AG09309 (cell line): ENCODE measurements around the gene TNIK.

Experiments used
- DNase-seq: peaks from one replicate; pipeline ENCODE4 v3.0.0-alpha.2; 2010; ENCODE audit warnings: low read depth
- H3K4me3 ChIP-seq: 2 replicates; pipeline ENCODE4 v1.5.1; 2011; ENCODE audit warnings: mild to moderate bottlenecking, low read depth, low read length, moderate library complexity; ENCODE audit not compliant: control insufficient read depth
- TF ChIP-seq, protein P1 (sequence below): IDR thresholded peaks from 2 replicates; pipeline ENCODE4 v1.5.1; 2011; ENCODE audit warnings: mild to moderate bottlenecking, low read depth, low read length, inconsistent platforms; ENCODE audit not compliant: insufficient read depth, control insufficient read depth; ENCODE audit errors: missing control alignments

TNIK gene

DNA sequence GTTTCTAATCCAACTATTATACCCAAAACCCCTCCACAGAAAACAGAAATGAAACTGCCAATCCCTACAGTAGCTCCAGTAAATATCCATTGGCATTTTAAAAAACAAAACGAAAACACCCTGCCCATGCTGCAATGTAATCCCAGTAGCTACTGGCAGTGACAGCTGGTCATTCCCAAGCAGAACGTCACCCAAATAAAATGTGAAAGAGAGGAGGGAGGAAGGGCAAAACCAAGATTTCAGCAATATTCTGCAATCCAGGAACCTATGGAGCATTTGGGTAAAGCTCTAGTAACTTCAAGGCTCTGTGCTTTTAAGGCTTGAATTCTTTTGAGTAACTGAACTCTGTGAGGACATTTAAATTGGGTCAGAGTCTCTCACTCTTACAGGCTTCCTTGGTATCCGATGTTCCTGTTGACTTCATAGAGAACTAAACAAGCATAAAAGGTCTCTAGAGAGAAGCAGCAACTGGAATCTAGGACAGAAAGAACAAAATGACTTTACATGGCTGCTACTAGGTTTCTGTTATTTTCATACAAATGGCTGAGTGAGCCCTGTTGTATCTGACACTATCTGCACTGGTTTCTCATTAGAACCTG is 136.2 kb downstream of the TNIK start:
- peak; percentile 21 for DNase-seq
- TF ChIP-seq, protein P1, sequence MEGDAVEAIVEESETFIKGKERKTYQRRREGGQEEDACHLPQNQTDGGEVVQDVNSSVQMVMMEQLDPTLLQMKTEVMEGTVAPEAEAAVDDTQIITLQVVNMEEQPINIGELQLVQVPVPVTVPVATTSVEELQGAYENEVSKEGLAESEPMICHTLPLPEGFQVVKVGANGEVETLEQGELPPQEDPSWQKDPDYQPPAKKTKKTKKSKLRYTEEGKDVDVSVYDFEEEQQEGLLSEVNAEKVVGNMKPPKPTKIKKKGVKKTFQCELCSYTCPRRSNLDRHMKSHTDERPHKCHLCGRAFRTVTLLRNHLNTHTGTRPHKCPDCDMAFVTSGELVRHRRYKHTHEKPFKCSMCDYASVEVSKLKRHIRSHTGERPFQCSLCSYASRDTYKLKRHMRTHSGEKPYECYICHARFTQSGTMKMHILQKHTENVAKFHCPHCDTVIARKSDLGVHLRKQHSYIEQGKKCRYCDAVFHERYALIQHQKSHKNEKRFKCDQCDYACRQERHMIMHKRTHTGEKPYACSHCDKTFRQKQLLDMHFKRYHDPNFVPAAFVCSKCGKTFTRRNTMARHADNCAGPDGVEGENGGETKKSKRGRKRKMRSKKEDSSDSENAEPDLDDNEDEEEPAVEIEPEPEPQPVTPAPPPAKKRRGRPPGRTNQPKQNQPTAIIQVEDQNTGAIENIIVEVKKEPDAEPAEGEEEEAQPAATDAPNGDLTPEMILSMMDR = no peak
- H3K4me3 ChIP-seq = no peak overlapping the region

DNA sequence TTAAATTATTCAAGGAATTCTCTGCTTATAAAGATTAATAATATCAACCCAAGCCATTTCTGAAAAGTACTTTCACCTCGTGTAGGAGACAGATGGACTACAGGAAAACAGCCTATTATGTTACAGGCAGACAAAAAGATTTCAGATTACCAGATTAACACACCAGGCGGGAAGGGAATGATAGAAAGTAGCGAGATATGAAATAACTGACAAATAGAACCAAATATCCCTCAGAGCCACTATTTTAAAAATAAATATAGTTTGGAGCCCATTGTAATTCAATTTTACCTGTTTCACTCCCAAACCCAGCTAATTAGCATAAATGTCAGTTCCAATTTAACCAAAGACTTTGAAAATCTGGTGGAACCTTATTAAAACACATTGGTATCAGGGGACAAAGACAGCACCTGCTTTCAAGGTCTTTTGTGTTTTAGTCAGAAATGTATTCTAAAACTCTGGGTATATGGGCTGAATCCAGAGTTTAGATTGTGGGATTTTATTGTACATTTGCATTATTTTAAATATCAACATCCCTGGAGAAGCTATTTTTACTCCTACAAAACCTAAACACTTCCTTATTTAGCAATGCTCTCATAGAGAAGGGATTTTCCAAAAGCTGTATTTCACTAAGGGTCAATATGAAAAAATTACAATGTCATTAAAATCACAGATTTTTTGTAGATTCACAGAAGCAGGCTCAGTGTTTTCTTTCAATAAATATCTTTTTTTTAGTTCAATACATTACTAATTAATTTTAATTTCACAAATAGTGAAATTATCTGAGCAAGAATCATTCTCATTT is 138.4 kb downstream of the TNIK start:
- DNase-seq = no peak
- TF ChIP-seq, protein P1 = no peak

GRCh38 chr3:171320750-171321558 is 139.3 kb downstream of the TNIK start:
- TF ChIP-seq, protein P1 = no peak
- no peak for DNase-seq
- H3K4me3 ChIP-seq = no peak overlapping the region

More for the DNA sequence above, 138.4 kb downstream of the TNIK start:
- no peak overlapping the region for H3K4me3 ChIP-seq

GRCh38 chr3:171317171-171317570 is 143.0 kb downstream of the TNIK start:
- TF ChIP-seq, protein P1 = no peak
- no peak for DNase-seq
- H3K4me3 ChIP-seq = no peak overlapping the region

- TF ChIP-seq, protein P1 = no peak
- no peak overlapping the region for H3K4me3 ChIP-seq
- no peak for DNase-seq
Measured at GRCh38 chr3:171315919-171316318, 144.3 kb downstream of the TNIK start.

DNA sequence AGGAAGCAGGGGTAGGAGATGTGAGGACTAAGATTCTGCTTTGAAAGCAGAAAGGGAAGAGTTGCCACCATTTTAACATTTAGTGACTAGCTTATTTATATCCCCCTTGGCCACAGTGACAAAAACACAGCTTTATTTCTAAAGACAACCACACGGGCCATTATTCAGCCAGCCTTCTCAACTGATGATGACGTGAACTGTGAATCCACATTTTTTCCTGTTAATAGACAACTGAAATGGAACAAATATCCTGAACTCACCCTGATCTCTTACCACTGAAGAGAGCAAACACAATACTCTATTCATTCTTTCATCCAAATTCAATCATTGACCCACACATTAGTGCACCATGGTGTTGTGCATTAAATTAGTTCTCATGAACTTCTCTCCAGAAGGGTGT is 145.1 kb downstream of the TNIK start:
- DNase-seq = no peak
- H3K4me3 ChIP-seq = no peak overlapping the region
- TF ChIP-seq, protein P1 = no peak
